OCI-M2 (cell line): ENCODE results near the gene ST6GAL1.
"Not testable (repeated sequence)": the region's sequence is repeated elsewhere in the genome, so short reads cannot be mapped to it uniquely, and the experiment has no call there.

Source experiments
- DNase-seq: peaks from one replicate; lab custom pipeline; 2025; ENCODE audit not compliant: unreplicated experiment; lab: John Stamatoyannopoulos, UW

Gene ST6GAL1

DNA sequence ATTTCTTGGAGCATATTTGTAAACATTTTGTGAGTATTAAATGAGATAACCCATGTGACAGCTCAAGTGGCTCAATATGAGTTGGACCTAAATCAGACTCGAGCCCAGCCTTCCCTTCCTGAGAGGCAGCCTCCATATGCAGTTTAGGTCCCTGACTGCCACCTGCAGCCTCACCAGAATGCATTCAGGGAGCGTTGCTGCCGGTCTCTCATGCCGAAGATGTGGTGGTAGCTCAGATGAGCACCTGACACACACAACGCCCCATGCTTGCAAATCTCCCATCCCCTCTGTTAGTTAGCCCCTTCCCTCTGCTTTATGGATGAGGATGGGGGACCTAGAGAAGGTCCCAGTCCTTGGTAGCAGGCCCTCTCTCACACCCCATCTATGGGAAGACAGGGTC, 9.2 kb downstream of the ST6GAL1 start:
- DNase-seq = no peak

DNA sequence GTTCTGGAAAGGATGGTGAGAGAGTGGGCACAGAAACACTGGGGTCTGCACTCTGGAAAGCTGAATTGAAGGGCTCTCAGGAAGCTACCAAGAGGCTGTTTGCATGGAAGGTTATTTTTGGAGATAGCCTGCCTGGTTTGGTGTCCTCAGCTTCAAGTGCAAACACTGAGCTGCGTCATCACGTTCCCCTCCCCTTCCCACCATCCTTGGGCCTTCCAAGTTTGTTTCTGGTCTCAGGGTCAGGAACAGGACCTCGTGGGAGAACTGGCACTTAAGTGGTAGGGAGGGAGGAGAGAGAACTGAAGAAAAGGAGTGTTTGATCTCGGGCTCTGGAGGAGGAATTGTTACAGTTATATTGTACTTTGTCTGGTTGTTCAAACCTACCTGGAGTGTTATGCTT, 10.6 kb downstream of the ST6GAL1 start:
- no peak for DNase-seq

DNA sequence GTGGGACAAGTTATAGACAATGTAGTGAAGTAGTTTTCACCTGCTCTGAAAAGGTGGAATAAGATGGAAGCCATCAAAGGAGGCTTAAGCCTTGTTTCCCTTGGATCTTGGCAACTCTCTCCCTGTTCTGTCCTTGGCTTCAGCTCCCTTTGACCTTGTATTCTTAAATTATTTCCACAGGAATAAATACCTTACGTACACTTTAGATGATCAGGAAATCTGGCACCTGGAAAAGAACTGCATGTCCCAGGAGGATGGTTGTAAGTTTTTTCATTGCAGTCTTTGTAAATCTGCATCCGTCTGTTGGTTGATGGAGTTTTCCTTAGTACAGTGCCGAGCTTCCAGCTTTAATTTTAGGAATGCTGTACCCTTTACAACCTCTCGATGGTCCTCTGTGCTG, 11.8 kb downstream of the ST6GAL1 start:
- DNase-seq = no peak

DNA sequence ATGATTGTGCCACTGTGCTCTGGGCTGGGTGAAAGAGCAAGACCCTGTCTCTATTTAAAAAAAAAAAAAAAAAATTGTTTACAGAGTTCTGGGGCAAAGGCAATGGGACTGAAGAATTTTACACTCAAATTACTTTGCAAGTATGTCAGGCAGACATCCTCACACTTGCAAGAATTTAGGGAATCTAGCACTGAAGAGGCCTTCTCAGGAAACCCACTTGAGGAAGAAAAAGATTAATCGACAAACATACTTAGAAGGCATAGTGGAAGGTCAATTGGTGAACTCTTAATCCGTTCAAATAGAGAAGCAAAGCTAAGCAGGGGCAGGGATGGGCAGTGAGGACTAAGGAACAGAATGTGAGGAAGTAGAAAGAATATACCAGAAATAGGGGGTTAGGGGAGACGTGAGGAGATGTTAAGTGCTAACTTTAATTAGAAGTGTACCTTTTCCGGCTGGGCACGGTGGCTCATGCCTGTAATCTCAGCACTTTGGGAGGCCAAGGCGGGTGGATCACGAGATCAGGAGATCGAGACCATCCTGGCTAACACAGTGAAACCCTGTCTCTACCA, 15.0 kb downstream of the ST6GAL1 start:
- DNase-seq = no peak

DNA sequence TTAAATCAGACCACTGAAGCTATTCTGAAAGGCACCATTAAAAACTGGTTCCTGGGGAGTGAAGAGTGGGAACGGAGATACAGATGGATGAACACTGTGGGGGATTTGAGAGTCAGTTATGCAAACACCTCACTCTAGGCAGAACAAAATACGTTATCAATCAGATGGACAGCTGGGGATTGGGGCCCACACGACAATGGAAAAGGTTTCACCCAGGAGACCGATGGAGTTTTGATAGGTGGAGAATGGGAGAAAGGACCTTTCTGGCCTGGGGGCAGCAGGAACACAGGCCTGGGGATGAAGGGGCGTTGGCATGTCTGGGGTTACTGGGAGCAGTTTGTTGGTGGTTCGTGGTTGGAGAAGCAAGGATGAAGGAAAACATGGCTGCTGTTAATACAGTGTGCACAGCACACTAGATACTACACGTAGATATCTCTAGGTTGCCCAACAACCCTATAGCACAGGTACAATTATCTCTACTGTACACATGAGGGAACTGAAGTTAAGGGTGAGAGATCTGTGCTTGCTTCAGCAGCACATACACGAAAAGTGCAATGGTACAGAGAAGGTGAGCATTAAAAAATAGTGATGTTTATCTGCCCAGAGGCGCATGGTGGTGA, 16.5 kb downstream of the ST6GAL1 start:
- DNase-seq = no peak

DNA sequence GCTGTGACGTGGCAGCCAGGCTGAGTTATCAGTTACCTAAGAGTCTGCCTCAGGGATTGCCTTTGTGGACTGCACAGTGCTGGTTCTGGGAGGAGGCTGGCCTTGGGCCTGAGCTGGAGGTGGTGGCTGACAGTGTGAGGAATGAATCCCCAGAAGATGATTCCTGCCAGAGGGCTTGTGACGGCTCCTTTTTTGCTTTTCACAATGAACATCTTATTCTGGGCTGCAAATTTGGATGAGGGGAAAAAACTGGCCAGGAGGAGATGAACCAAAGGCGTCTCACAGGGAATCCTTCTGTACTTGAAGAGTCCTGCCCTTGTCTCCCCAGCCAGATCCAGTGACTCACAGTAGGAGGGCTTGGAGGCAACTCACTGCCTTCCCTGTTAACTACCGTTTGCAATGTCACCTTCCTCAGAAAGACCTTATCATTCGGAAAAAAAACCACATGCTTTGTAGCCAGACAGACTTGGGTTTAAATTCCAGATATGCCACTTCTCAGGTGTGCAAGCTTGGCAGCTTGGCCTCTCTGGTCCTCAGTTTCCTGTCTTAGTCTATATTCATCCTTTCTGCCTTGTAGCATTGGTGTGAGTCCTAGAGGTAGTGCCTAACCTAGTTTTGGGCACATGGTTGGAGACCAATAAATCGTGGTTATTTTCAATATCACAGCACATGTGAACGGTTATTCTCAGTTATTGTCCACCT, 19.1 kb downstream of the ST6GAL1 start:
- DNase-seq = no peak

DNA sequence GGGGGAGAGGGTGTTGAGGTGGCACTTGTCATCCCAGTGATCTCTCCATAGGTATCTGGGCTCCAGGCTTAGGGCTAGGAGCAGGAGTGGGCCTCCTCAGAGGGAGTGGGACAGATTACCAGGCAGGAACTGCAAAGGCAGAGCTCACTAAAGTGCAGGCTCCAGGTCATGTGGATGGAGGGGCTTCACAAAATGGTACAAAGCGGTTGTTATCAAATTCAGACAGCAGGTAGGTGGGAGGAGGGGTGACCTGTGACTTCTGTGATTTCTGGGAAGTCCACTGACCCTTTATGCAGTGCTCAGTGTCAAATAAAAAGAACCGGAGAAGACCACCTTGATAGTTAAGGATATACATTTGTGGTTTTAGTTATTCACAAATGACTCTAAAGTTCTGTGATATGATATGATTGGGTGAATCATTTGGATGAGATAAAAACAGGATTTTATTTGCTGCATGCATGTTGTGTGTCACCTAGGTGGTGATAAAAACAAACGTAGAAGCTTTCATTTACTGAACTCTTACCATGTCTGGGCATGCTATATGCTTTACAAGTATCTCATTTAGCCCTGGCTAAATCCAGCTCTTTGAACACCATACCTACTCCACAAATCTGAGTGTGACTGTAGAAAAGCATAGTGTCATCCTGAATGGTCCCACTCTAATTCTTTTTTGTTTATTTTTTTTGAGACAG, 20.2 kb downstream of the ST6GAL1 start:
- DNase-seq = no peak

DNA sequence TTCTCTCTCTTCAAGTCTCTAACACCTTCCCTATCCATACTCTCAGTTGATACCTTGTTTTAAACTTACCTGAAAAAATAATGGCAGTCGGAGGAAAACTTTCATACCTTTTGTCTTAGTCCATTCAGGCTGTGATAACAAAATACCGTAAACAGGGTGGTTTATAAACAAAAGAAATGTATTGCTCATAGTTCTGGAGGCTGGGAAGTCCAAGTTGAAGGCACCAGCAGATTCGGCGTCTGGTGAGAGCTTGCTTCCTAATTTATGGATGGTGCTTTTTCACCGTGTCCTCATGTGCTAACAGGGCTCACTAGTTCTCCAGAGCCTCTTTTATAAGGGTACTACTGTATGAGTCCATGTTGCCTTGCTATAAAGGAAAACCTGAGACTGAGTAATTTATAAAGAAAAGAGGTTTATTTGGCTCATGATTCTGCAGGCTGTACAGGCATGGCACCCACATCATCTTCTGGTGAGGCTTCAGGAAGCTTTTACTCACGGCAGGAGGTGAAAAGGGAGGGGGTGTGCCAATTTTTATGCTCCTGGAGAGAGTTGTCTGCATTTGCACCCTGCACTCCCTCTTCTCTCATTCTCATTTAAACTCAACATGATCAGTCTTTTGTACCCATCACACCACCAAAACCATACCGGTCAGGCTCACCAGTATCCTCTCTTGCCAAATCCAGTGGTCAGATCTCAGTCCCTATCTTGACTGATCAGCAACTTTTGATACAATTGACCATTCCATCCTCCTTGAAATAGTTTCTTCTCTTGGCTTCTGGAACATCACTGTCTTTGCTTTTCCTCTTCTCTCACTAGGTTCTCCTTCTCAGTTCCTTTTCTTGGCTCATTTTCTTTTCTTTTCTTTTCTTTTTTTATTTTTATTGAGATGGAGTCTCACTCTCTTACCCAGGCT, 21.6 kb downstream of the ST6GAL1 start:
- DNase-seq = no peak

DNA sequence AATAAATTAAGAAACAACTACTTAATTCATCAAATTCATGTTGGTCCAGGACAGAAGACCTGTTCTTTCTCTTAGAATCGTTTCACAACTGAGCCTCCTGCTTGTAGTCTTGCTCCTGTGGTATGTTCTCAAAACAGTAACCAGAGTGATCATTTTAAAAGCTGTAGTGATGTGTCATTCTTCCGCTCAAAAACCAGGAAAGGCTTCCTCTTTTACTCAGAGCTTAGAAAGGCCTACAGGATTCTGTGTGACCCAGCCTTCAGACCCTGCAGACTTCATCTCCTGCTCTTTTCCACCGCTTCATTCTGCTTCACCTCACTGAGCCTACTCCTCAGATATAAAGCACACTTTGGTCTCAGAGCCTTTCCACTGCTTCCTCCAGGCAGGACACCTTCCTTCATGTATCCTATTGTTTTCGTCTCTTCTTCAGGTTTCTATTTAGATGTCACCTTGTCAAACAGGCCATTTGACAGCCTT, 22.7 kb downstream of the ST6GAL1 start:
- no peak for DNase-seq

DNA sequence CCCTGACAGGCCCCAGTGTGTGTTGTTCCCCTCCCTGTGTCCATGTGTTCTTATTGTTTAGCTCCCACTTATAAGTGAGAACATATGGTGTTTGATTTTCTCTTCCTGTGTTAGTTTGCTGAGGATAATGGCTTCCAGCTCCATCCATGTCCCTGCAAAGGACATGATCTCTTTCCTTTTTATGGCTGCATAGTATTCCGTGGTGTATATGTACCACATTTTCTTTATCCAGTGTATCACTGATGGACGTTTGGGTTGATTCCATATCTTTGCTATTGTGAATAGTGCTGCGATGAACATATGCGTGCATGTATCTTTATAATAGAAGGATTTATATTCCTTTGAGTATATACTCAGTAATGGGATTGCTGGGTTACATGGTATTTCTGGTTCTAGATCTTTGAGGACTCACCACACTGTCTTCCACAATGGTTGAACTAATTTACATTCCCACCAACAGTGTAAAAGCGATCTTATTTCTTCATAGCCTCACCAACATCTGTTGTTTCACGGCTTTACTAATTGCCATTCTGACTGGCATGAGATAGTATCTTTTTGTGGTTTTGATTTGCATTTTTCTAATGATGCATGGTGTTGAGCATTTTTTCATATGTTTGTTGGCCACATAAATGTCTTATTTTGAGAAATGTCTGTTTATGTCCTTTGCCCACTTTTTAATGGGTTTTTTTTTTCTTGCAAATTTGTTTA, 23.8 kb downstream of the ST6GAL1 start:
- not testable (repeated sequence) for DNase-seq

DNA sequence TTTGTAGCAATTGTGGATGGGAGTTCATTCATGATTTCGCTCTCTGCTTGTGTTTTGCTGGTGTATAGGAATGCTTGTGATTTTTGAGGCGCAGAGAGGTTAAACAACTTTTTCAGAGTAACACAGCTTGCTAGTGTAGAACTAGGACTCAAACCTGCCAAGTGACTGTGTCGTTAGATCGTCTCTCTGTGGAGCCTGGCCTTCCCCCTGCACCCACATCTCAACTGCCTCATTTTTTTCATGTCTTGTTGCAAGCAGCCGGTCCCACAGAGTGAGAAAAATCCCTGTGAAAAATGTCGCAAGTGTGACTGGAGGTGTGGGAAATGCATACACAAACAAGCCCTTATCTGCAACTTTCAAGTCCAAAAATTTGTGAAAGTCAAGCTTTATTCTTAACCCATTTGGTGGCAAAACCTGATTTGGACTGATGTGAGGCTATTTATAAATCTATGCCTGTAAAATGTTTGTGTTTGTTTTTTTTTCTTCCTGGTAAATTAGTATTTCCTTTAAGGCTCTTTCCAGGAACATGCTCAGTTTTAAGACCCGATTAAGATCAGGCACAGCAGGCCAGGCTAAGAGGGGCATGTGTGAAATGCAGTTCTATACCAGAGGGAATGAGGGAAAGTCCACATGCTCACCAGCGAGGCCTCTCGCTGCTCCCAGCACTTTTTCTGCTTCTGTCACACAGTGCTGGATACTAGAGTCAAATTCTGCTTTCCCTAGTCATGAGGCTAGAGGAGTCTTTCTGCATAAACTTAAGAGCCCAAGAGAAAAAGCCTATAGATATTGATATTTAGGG, 25.8 kb downstream of the ST6GAL1 start:
- no peak for DNase-seq

DNA sequence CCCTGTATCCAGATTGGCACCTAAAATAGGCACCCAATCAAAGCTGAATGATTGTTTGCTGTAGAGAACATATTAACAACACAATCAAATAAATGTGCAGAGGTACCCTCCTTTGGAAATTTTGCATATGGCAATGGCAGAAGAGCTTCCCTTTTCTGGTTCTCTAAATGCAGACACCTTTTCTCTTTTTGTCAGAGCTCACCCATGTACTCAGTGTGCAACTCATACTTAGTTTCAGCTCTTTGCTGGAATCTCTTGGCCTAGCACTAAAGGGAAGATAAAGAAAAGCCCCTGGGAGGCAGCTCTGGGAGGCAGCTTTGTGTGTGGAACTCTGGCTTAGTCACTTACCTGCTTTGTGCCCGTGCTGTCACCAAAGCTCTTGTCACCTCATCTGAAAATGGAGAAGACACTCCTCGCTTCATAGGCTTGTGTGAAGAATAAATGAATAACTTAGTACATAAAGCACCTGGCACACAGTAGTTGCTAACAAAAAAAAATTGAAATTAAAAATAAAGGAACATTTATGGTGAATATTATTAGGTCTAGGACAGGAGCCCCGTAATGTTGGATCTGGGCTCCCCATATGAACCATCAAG, 28.8 kb downstream of the ST6GAL1 start:
- no peak for DNase-seq

DNA sequence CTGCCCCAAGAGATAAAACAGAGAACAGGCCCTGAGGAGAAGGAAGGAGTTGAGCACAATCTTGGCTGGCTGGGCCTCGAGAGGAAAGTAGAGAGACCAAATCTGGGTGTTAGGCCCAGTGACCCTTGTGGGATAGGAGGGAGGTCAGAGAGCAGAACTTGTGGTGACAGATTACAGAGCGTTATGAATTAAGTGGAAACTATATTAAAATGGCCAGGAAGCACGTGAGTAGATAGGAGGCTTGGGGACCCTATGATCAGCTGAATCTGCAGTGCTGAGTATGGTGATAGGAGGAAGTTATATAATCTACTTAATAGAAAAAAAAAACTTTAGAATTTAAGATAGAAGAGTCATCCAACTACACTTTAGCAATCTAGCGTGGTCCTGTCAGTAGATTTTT, 30.0 kb downstream of the ST6GAL1 start:
- no peak for DNase-seq

DNA sequence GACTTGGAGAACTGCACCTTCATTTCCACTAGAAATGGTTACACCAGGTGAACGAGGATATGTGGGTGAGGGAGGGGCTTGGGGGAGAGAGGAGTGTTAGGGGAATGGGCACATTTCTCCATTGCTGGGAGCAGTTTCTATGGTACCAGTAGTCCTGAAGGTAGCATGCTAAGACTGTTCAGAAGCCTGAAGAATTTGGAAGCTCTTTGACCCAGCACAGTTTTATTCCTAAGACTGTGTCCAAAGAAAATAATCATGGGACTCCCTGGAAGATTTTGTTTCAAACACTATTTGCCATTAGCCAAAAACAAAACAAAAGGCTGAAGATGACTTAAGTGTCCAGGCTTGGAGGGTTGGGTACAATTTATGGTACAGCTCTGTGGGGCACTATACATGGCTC, 32.1 kb downstream of the ST6GAL1 start:
- no peak for DNase-seq

DNA sequence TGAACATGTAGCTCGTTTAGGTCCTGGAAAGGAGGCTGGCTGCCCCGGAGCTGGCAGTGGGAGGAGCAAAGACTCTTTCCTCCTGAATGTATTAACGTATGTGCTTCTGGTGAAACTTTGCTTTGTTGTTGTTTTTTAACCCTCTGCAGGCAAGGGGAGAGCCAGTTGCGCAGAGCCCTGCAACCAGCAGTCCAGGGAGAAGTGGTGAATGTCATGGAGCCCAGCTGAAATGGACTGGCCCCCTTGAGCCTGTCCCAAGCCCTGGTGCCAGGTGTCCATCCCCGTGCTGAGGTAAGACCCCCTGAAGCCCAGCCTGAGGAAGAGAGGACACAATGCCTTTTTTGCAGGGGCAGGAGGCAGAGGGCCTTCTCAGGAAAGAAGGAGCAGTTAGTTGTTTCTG, 33.3 kb downstream of the ST6GAL1 start:
- DNase-seq = no peak

DNA sequence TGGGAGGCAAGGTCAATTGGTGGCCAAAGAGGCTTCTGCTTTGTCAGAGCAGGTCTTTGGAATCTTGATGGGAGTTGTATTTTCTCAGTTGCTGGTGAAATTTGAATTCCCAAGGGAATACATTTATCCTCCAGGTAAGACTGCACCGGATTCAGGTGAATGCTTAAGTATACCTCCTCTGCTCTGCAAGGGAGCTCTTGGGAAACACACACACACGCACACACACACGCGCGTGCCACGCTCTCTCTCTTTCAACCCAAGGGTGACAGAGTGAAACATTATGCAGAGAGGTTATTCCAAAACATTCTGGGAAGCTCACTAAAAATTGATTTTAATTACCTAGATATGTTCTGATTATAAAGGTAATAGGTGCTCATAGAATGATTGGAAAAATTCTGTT, 33.7 kb downstream of the ST6GAL1 start:
- DNase-seq = no peak

DNA sequence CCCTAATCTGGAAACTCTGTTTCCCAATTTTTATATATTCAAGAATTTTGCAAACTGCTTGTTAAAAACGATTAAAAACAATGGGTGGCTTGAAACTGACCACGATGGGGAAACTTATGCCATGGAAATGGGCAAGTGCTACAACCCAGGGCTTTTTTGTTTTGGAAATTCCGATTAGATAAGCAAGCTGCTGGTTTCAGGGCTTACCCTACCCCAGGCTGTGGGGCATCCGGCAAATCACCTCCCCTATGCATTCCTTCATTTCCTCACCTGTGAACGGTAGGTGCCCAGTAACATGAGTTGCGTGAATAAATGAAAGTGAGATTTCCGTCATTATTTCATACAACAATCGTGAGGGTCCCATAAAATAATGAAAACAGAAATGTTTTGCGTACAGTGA, 34.3 kb downstream of the ST6GAL1 start:
- DNase-seq = no peak

DNA sequence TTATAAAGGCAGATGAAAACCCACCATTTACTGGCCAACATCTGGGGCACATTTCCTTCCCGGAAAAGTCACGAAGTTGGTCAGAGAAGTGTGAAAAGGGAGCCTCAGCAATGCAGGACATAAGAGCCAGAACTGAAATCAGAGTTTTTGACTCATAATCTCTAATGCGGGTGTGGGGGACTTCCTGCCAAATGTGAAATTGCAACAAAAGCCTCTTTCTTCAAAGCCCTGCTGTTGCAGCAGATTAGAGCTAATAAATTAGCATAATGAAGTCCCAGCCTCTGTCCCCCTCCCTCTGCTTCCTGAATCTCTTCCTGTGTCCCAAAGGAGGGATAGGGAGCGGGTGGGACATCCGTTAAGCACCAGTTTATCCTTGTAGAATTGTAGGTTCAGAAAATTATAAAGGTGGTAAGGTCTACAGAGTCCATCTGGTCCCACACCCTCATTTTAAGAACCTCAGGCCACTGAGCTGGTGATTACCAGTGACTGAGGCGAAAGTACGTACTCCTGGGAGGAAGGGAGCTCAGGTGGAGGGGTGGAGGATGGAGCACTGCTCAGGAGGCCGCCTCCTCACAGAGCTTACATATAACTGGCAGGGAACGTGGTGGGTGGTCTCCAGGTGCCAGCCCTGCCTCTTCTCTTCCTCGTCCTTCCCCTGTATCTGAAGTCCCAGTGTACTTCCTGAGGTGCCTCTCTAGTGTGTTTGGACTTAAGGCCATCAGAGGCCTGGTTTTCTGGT, 35.0 kb downstream of the ST6GAL1 start:
- no peak for DNase-seq
